Stimulated activated CD4-positive, alpha-beta T cell treated with anti-CD3 and anti-CD28 coated beads, Interleukin-12 subunit alpha, Interleukin-12 subunit beta, amount 100 ng/mL, for 4 hours (primary cell): ENCODE results near the gene LRRN3.

Source experiments
- DNase-seq: peaks from one replicate; pipeline ENCODE4 v3.0.0-alpha.2; 2020

Gene LRRN3

GRCh38 chr7:111173528-111173927 lies 82.6 kb downstream of the LRRN3 start:
- DNase-seq = no peak

- no peak for DNase-seq
Observed at GRCh38 chr7:111173990-111174389, 83.1 kb downstream of the LRRN3 start.

- DNase-seq = no peak
Observed at GRCh38 chr7:111174510-111174909, 83.6 kb downstream of the LRRN3 start.
